ENCODE data around the gene NOTCH1. TPM values are rescaled to one million over a fixed set of nuclear protein-coding genes. Genes with fewer than 3 reads are reported as not detected.
A peak's percentile ranks its signal among the peaks of the same experiment; 100 is the strongest.

Gene NOTCH1
- total and polyA plus RNA-seq, 2 of the 13 experiments (the other 11 are each of a cell fraction or from before 2014, with no cell fraction given) = 0.09 to 0.35 TPM

DNA sequence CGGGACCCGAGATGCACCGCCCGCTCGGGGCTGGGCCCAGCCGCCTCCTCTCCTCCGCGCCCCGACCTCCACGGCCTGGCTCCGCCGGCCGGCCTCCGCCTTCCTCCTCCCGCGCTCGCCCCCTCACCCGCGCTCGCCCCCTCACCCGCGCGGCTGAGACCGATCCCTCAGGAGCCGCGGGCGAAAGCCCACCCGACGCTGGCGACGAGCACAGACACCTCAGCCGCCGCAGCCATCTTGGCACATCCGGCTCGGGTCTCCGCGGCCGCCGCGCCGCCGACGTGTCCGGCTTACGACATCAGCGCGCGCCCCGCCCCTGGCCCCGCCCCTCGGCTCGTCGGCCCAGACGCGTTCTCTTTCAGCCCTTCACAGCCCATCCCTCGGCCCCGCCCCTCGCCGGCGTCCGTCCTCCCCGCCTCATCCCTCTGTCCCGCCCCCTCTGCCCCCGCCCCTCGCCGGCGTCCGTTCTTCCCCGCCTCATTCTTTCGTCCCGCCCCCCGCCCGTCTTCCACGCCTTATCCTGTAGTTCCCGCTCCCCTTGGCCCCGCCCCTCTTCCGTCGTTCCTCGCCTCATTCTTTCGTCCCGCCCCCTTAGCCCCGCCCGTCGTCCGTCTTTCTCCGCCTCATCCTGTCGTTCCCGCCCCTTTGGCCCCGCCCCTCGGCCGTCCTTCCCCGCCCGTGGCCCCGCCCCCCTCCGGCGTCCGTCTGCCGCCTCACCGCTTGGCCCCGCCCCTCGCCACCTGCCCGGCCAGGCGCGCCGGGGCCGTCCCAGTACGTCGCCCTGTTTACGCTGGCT lies 62.9 kb downstream of the NOTCH1 start, which contains the start of gene SEC16A (continued):
- TF ChIP-seq AGO1 (IDR thresholded peaks at IDR 0.05; ENCODE audit: low read depth, low read length, poor library complexity, severe bottlenecking) (peak; percentile 92), HDAC1 (CRISPR knock-in tag; IDR thresholded peaks at IDR 0.05) (peak; percentile 73), HMG20A (CRISPR knock-in tag; IDR thresholded peaks at IDR 0.05; ENCODE audit: borderline replicate concordance) (no peak), ZFP82 (CRISPR knock-in tag; IDR thresholded peaks at IDR 0.05; ENCODE audit: borderline replicate concordance) (0 out of 2 replicates have a peak, but pooled peaks have one; percentile 49), ZSCAN25 (CRISPR knock-in tag; IDR thresholded peaks at IDR 0.05) (no peak), ZNF468 (CRISPR knock-in tag; IDR thresholded peaks at IDR 0.05) (0 out of 2 replicates have a peak, but pooled peaks have one; percentile 5), BORCS8-MEF2B (CRISPR knock-in tag; IDR thresholded peaks at IDR 0.05) (peak; percentile 78), MXI1 (IDR thresholded peaks at IDR 0.05; ENCODE audit: borderline replicate concordance, low read depth, low read length) (peak; percentile 61; the same call in 1 of the 3 replicates), ZMAT3 (CRISPR knock-in tag; conservative IDR thresholded peaks at IDR 0.05) (0 out of 2 replicates have a peak, but pooled peaks have one; percentile 20), SKI (IDR thresholded peaks at IDR 0.05; ENCODE audit: partially characterized antibody) (peak; percentile 19), ZFY (CRISPR knock-in tag; IDR thresholded peaks at IDR 0.05) (peak; percentile 88), ZNF282 (IDR thresholded peaks at IDR 0.05; ENCODE audit: partially characterized antibody) (no peak), RXRA (CRISPR knock-in tag; IDR thresholded peaks at IDR 0.05) (peak; percentile 42; the same call in 1 of the 2 replicates), ZNF850 (CRISPR knock-in tag; conservative IDR thresholded peaks at IDR 0.05) (no peak), EP300 (IDR thresholded peaks at IDR 0.05; ENCODE audit: low read depth in 2 of 2, low read length in 2 of 2) (0 out of 4 replicates have a peak, but pooled peaks of 1 of the 2 experiments have one; percentile 15), EP300 (CRISPR knock-in tag; IDR thresholded peaks at IDR 0.05; ENCODE audit: borderline replicate concordance) (no peak), TAF1 (CRISPR knock-in tag; IDR thresholded peaks at IDR 0.05) (peak; percentile 80), SMAD1 (CRISPR knock-in tag; IDR thresholded peaks at IDR 0.05; ENCODE audit: borderline replicate concordance, low read depth) (peak; percentile 42; the same call in 1 of the 2 replicates), ZNF530 (CRISPR knock-in tag; IDR thresholded peaks at IDR 0.05; ENCODE audit: low read depth) (no peak), CHCHD3 (CRISPR knock-in tag; IDR thresholded peaks at IDR 0.05) (no peak), MIER3 (CRISPR knock-in tag; IDR thresholded peaks at IDR 0.05; ENCODE audit: borderline replicate concordance) (0 out of 2 replicates have a peak, but pooled peaks have one; percentile 38)
- TF ChIP-seq, protein P1, sequence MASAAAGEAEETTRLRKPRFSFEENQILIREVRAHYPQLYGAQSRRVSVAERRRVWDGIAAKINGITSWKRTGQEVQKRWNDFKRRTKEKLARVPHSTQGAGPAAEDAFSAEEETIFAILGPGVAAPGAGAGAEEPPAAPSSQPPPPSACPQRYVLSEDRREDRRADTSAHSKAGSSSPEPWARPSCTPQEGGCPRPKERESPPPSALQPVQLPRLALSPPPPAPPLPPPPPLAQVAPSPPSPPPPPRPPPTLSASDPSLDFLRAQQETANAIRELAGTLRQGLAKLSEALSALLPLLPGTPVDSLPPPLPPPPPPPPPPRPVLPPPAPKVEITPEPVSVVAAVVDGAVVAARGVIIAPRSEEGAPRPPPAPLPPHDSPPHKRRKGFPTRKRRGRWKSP (CRISPR knock-in tag; IDR thresholded peaks at IDR 0.05) = 0 out of 2 replicates have a peak, but pooled peaks have one; percentile 11
- TF ChIP-seq, protein P2, sequence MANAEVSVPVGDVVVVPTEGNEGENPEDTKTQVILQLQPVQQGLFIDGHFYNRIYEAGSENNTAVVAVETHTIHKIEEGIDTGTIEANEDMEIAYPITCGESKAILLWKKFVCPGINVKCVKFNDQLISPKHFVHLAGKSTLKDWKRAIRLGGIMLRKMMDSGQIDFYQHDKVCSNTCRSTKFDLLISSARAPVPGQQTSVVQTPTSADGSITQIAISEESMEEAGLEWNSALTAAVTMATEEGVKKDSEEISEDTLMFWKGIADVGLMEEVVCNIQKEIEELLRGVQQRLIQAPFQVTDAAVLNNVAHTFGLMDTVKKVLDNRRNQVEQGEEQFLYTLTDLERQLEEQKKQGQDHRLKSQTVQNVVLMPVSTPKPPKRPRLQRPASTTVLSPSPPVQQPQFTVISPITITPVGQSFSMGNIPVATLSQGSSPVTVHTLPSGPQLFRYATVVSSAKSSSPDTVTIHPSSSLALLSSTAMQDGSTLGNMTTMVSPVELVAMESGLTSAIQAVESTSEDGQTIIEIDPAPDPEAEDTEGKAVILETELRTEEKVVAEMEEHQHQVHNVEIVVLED (CRISPR knock-in tag; IDR thresholded peaks at IDR 0.05; ENCODE audit: borderline replicate concordance) = peak; percentile 75
- TF ChIP-seq, protein P3, sequence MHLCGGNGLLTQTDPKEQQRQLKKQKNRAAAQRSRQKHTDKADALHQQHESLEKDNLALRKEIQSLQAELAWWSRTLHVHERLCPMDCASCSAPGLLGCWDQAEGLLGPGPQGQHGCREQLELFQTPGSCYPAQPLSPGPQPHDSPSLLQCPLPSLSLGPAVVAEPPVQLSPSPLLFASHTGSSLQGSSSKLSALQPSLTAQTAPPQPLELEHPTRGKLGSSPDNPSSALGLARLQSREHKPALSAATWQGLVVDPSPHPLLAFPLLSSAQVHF (CRISPR knock-in tag; IDR thresholded peaks at IDR 0.05) = 0 out of 2 replicates have a peak, but pooled peaks have one; percentile 54
- TF ChIP-seq, protein P4, sequence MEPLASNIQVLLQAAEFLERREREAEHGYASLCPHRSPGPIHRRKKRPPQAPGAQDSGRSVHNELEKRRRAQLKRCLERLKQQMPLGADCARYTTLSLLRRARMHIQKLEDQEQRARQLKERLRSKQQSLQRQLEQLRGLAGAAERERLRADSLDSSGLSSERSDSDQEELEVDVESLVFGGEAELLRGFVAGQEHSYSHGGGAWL (CRISPR knock-in tag; IDR thresholded peaks at IDR 0.05) = peak; percentile 56; the same call in 1 of the 2 replicates
